Measurements from ENCODE around the gene CTNNBIP1. TPM values are rescaled to one million over a fixed set of nuclear protein-coding genes. Genes with fewer than 3 reads are reported as not detected.

The CTNNBIP1 gene
- total and polyA plus RNA-seq, 2 of the 8 experiments (the other 6 are each of a cell fraction or from before 2014, with no cell fraction given): 40.9 to 46.6 TPM

DNA sequence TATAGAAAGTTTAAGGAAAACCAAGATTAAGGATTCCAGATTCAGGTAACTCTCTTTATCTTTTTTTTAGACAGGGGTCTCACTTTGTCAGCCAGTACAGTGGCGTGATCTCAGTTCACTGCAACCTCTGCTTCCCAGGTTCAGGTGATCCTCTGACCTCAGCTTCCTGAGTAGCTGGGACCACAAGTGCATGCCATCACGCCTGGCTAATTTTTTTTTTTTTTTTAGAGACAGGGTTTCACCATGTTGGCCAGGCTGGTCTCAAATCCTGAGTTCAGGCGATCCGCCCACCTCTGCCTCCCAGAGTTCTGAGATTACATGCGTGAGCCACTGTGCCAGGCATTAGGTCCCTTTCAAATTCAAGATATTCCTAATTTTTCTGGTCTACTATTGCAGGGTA is 17.2 kb upstream of the CTNNBIP1 start (continued):
- TF ChIP-seq RNF2 (IDR thresholded peaks at IDR 0.05; ENCODE audit: borderline replicate concordance, low read depth, low read length, missing control alignments, poor library complexity, severe bottlenecking) (no peak), RXRA (IDR thresholded peaks at IDR 0.05; ENCODE audit: insufficient read depth, low read depth, low read length) (no peak)
